ENCODE results near the gene PAH.
"Not testable (repeated sequence)": the region's sequence is repeated elsewhere in the genome, so short reads cannot be mapped to it uniquely, and the experiment has no call there.

Gene PAH

GRCh38 chr12:102891756-102892155 lies 25.3 kb downstream of the PAH start:
- no peak for FAIRE-seq

- no peak for FAIRE-seq
Observed at GRCh38 chr12:102888511-102888910, 28.5 kb downstream of the PAH start.

DNA sequence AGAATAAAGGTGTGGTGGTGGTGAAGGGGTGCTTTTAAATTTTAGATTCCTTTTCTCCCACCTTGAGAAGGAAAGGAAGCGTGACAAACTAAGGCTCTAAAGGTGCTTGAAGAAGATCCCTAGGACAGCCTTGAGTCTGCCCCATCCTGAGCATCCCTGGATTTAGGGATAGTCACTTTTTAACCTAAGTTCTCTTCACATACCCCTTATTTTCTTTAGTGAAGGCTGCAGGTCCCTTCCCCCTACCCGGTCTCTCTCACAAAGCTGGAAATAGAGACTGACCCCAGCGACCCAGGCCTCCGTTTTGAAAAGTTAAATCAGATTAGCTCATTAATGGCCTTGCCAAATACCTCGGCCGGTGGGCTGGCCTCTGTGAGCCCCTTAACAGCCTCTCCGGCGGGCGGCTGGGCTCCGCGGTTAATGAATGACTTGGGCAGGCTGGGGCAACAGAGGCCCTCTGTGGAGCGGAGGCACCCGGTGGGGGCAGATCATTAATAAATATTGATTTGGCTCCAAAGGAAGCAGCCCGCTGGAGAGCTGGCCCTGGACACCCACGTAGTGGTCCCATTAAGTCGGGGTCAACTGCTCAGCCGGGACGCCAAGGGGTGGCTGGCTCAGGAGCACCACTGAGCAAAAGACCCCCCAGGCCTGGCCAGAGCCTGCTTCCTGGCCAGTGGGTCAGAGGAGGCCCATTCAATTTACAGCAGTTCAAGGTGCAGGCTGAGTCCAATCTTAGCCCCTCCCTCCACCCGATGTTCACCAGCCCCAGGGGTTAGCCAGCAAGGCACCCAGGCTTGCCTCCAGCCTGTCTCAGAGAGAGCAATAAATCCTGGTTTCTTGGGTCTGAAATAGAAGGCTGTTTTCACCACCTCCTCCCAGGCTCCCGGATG lies 31.8 kb downstream of the PAH start:
- FAIRE-seq = no peak

GRCh38 chr12:102883204-102883799 lies 33.7 kb downstream of the PAH start:
- FAIRE-seq = peak; percentile 64

- FAIRE-seq = no peak
Observed at GRCh38 chr12:102880783-102881182, 36.3 kb downstream of the PAH start.

GRCh38 chr12:102879144-102879763 lies 37.8 kb downstream of the PAH start:
- FAIRE-seq = no peak

GRCh38 chr12:102876883-102877282 lies 40.2 kb downstream of the PAH start:
- FAIRE-seq = no peak

- FAIRE-seq = no peak
Observed at GRCh38 chr12:102874819-102875218, 42.2 kb downstream of the PAH start.

DNA sequence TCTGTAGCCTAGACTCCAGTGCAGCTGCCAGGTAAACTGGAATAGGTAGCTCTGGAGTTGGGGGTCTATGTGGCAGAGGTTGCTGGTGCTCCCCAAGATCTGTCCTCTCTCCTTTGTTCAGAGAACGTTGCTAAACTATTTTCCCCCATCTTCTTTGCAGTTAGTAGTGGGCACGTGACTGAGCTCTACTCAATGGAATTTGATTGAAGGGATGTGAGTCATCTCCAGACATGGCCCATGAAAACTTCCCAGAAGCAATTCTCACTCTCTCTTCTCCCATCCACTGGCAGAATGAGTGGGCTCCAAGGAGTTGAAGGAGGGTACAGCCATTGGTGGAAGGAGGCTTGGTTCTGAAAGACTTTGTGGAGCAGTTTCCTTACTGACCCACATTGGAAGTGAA lies 44.0 kb downstream of the PAH start:
- no peak for FAIRE-seq

GRCh38 chr12:102871014-102871413 lies 46.0 kb downstream of the PAH start:
- no peak for FAIRE-seq

- no peak for FAIRE-seq
Observed at GRCh38 chr12:102869571-102869970, 47.5 kb downstream of the PAH start.

DNA sequence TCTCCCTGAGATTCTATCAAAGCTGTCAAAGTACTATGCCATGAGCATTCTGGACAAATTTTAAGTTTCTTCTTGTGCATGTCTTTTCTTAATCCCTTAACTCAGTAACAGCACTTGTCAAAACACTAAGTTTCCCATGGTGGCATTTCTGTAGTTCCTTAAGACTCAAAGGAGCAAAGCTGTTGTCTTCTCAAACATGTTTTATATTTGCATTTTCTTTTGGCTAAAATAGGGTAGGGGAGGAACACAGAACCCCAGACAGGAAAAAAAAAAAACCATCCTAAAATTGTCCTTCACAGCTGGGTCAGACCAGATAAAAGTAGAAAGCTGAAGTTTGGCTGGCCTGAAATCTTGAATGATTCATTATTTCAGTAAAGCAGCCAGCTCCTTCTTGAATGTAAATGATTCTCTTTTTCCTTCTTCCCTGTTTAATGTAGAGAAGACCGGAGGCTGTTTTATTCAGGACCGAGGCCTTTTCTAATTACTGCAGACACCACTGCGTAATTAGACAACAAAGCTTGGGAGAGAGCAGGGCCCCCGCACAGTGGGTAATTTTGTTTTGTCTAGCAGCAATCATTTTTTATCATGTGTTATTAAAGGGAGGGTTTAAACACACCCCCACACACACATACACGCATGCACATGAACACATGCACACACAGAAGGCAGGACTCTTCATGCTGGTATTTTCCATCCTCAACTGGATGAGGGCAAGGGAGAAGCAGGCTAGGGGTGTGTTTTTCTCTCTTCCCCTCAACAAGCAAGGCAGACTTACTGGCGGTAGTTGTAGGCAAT lies 51.0 kb downstream of the PAH start:
- no peak for FAIRE-seq

- no peak for FAIRE-seq
Observed at GRCh38 chr12:102862486-102862885, 54.6 kb downstream of the PAH start.

DNA sequence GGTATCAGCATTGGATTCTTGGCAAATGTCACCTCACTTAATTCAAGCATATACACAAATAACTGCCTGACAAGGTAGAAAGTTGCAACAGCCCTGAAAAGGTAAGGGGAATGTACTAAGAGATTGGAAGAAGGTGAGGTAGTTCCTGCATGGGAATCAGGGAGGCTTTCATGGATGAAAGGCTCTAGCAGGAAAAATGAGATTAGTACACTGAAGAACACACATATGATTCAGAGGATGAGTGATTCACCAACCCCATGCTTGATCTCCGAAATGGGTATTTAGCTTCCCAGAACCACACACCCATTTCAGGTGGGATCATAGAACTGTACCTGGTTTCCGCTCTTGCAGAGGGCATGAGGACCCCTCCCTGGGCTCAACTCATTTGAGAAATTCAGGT lies 65.8 kb downstream of the PAH start:
- no peak for FAIRE-seq

GRCh38 chr12:102849722-102850447 lies 67.2 kb downstream of the PAH start:
- FAIRE-seq = no peak

- FAIRE-seq = no peak
Observed at GRCh38 chr12:102848832-102849231, 68.2 kb downstream of the PAH start.

- no peak for FAIRE-seq
Observed at GRCh38 chr12:102847131-102847530, 69.9 kb downstream of the PAH start.

- FAIRE-seq = no peak
Observed at GRCh38 chr12:102833687-102834441, 83.2 kb downstream of the PAH start.

DNA sequence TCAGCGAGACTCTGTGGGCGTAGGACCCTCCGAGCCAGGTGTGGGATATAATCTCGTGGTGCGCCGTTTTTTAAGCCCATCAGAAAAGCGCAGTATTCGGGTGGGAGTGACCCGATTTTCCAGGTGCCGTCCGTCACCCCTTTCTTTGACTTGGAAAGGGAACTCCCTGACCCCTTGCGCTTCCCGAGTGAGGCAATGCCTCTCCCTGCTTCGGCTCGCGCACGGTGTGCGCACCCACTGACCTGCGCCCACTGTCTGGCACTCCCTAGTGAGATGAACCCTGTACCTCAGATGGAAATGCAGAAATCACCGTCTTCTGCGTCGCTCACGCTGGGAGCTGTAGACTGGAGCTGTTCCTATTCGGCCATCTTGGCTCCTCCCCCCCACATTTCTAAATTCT lies 84.2 kb downstream of the PAH start:
- not testable (repeated sequence) for FAIRE-seq

DNA sequence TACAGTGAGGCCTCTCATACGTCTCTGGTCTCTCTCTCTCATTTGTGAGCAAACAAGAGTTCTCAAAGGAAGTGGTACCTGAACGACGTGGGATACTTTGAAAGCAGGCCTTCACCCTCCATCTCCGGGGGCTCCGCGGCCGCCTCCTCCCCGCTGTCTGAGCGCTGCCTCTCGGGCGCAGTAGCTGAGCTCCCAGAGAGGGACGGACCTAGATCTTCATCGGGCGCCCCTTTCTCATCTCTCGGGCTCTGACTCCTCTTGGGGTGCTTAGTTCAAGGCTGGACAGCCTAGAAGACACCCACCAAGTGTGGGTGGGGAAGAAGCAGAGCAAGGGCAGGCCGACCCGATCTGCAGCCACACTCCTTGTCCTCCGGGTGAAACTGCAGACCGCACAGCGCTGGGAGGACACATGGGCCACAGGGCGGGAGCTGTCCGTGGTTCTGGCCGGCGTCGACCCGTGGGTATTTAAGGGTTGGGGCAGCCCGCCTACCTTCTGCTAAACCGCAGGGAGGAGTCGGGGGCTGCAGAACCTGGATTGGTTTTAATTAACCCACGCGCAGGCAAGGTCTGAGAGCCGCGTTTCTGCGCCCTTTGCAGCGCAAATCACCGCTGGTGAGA lies 92.7 kb downstream of the PAH start:
- no peak for FAIRE-seq

- no peak for FAIRE-seq
Observed at GRCh38 chr12:102821149-102821548, 95.9 kb downstream of the PAH start.
